ENCODE data around the gene PLAA. TPM values are rescaled to one million over a fixed set of nuclear protein-coding genes. Genes with fewer than 3 reads are reported as not detected.

Gene PLAA
- total RNA-seq, 1 donor from 2014 or later = 28.5 TPM

GRCh38 chr9:26863074-26863473, 84.0 kb downstream of the PLAA start:
- DNase-seq (no peak), ATAC-seq (ENCODE audit: poor library complexity) (no peak)
- intact Hi-C loops (cut with DNase I) = no loop called here

GRCh38 chr9:26856413-26857032, 90.5 kb downstream of the PLAA start:
- no peak for ATAC-seq (ENCODE audit: poor library complexity)
- intact Hi-C loops (cut with DNase I) = no loop called here

More at GRCh38 chr9:26856413-26857032, 90.5 kb downstream of the PLAA start:
- no peak for DNase-seq

Other genes starting within 250 kb of the PLAA start
- gene CAAP1, start 54.4 kb downstream of the PLAA start, total RNA-seq = 5.0 TPM
- gene IFT74, start 9.2 kb upstream of the PLAA start, total RNA-seq = 10.6 TPM
- not detected for gene LRRC19, start 58.4 kb upstream of the PLAA start, total RNA-seq
- 19.1 TPM for gene TEK, start 162.0 kb upstream of the PLAA start, total RNA-seq

All from Right ventricle myocardium superior (tissue), 1 donor.